Liver (tissue), 9 donors: ENCODE results near the gene NPIPA8. TPM values are rescaled to one million over a fixed set of nuclear protein-coding genes. Genes with fewer than 3 reads are reported as not detected.
"Not testable (repeated sequence)": the region's sequence is repeated elsewhere in the genome, so short reads cannot be mapped to it uniquely, and the experiment has no call there.

ENCODE experiments used
- DNase-seq: peaks from one replicate; pipeline ENCODE4 v3.0.0-alpha.2; 2017; ENCODE audit warnings: low spot score
- H3K27ac ChIP-seq, 2 donors: one replicate each; pipeline ENCODE4 v1.7.0; 2013; ENCODE audit warnings: inconsistent platforms in 2 of 2, low read length in 2 of 2, control low read depth in 1 of 2, low read depth in 1 of 2, mild to moderate bottlenecking in 1 of 2
- H3K27me3 ChIP-seq, 4 donors: one replicate each; pipeline versions ENCODE4 v1.6.1 to v1.7.0; 2013; ENCODE audit warnings: low read length in 3 of 4, inconsistent platforms in 1 of 4, mild to moderate bottlenecking in 1 of 4, moderate library complexity in 1 of 4; ENCODE audit not compliant: control insufficient read depth in 4 of 4, insufficient read depth in 4 of 4
- H3K36me3 ChIP-seq, 4 donors: one replicate each; pipeline versions ENCODE4 v1.6.1 to v1.7.0; 2013; ENCODE audit warnings: low read length in 3 of 4, mild to moderate bottlenecking in 3 of 4, low read depth in 1 of 4, moderate library complexity in 1 of 4; ENCODE audit not compliant: control insufficient read depth in 4 of 4, insufficient read depth in 3 of 4
- H3K4me1 ChIP-seq, 4 donors: one replicate each; pipeline versions ENCODE4 v1.6.1 to v1.7.0; 2013; ENCODE audit warnings: low read length in 3 of 4, mild to moderate bottlenecking in 3 of 4, moderate library complexity in 1 of 4; ENCODE audit not compliant: control insufficient read depth in 4 of 4, insufficient read depth in 4 of 4
- H3K4me3 ChIP-seq, 3 donors: one replicate each; pipeline versions ENCODE4 v1.6.1 to v1.7.0; 2013; ENCODE audit warnings: low read length in 3 of 3, control low read depth in 1 of 3, low read depth in 1 of 3, mild to moderate bottlenecking in 1 of 3
- H3K9ac ChIP-seq, 2 donors: one replicate each; pipeline ENCODE4 v1.7.0; 2013; ENCODE audit warnings: low read length in 2 of 2, mild to moderate bottlenecking in 2 of 2, moderate library complexity in 2 of 2, control low read depth in 1 of 2, low read depth in 1 of 2
- H3K9me3 ChIP-seq, 4 donors: one replicate each; pipeline versions ENCODE4 v1.6.1 to v1.7.0; 2013; ENCODE audit warnings: low read length in 3 of 4; ENCODE audit not compliant: control insufficient read depth in 4 of 4
- WGBS: extraction: QIAGEN DNeasy Blood & Tissue Kit; methylation state at CpG from one replicate; pipeline ENCODE4 v1.1.7; 2013; 5-methylcytosine and 5-hydroxymethylcytosine counted together
- polyA plus RNA-seq, 2 donors: library from polyadenylated mRNA; stranded (reverse) in 1 of 2; unstranded in 1 of 2; fragments of 200-250 nt in 1 of 2; fragments of >200 nt in 1 of 2; fragmentation: Nextera tagmentation in 1 of 2; extraction: Ambion mirVana in 1 of 2; gene quantifications; one replicate each; pipeline versions ENCODE4 v1.2.1 to v1.2.3, GENCODE V29; 2013 to 2015
- total RNA-seq, 2 donors: library from RNA; depleted of rRNA; stranded (reverse); fragments of >200 nt; gene quantifications; one replicate each; pipeline ENCODE4 v1.2.3, GENCODE V29; 2014
- donor health status: healthy.
- donor health status: healthy.
- donor health status: healthy.
- donor health status: healthy.
- donor health status: healthy.

NPIPA8 gene
- total and polyA plus RNA-seq, 4 donors, result 3.3 to 5.9 (median 4.4) TPM

DNA sequence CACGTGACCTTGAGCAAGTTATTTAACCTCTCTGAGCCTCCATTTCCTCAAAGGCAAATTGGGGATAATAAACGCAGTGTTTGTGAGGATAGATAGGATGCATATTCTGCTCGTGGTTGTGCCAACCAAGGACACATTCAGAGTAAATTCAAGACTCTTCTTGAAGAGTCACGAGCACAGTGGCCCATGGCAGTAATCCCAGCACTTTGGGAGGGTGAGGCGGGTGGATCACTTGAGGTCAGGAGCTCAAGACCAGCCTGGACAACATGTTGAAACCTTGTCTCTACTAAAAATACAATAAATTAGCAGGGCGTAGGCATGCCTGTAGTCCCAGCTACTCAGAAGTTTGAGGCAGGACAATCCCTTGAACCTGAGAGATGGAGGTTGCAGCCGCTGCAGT lies 39.6 kb downstream of the NPIPA8 start:
- H3K4me3 ChIP-seq, H3K27me3 ChIP-seq, DNase-seq, H3K4me1 ChIP-seq, H3K9ac ChIP-seq, H3K9me3 ChIP-seq, H3K36me3 ChIP-seq, H3K27ac ChIP-seq: not testable (repeated sequence)
- WGBS, result no CpG with 5 or more reads among the region's 7 CpGs

DNA sequence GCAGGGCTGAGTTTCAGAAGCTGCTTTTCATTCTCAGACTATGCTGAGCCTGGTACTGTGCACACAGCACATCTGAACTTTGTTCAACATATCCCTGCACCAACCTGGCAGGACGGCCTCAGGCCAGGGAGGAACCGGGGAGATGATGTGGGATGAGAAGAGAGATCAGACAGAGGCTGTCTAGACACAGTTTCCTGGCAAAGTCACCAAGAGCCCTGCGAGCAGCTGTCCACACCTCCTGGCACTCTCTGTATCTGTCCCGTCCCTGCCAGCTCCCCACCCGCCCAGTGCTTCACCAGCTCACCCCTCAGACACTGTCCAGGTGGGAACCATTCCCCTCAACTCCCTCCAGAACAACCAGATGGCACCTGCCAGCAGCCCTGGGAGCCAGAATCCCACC lies 42.2 kb downstream of the NPIPA8 start:
- not testable (repeated sequence) for H3K27me3 ChIP-seq, H3K27ac ChIP-seq, DNase-seq, H3K4me3 ChIP-seq, H3K9me3 ChIP-seq, H3K36me3 ChIP-seq, H3K9ac ChIP-seq, H3K4me1 ChIP-seq
- no CpG with 5 or more reads among the region's 5 CpGs for WGBS

DNA sequence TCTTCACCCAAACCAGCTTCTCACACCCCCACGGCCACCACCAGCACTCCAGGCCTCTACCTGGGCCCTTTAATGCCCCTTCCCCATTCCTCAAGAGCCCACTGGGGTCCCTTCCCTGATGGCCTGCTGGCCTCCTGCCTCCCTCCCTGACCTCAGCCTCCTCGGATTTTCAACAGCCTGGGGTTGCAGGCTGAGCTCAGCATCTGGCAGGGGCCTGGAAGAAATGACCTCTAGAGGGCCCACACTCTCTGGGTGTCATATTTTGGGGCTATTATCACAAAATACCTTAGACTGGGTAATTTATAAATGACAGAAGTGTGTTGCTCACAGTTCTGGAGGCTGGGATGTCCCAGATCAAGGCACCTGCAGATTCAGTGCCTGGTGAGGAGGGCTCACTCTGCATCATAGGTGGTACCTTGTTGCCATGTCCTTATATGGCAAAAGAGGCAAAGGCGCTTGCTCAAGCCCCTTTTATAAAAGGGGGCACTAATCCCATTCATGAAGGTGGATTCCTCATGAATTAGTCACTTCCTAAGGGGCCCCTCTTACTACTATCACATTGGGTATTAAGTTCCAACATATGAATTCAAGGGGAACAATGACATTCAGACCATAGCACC lies 43.1 kb downstream of the NPIPA8 start:
- no CpG with 5 or more reads among the region's 3 CpGs for WGBS
- not testable (repeated sequence) for H3K9me3 ChIP-seq, H3K9ac ChIP-seq, DNase-seq, H3K4me1 ChIP-seq, H3K4me3 ChIP-seq, H3K27me3 ChIP-seq, H3K27ac ChIP-seq, H3K36me3 ChIP-seq

DNA sequence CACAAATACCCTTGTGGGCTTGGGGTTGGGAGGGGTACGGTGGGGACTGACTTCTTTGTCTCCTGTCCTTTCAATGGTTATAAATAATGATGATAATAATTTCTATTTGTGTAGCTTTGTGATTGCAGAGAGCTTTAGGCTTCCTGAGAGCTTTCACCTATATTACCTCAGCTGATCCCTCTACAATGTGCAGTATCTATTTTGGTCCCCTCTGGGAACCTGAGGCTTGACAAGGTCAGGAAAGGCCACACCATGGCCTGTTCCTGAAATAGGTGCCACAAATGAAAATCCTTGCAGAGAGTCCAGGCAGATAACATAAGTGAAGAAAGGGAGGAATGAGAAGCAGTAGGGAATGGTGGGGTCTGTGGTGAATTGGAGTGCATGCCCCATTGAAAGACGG lies 45.6 kb downstream of the NPIPA8 start:
- not testable (repeated sequence) for H3K4me1 ChIP-seq, H3K9me3 ChIP-seq, H3K9ac ChIP-seq, H3K27me3 ChIP-seq, H3K36me3 ChIP-seq, H3K27ac ChIP-seq, DNase-seq, H3K4me3 ChIP-seq
- no CpG with 5 or more reads among the region's 2 CpGs for WGBS

DNA sequence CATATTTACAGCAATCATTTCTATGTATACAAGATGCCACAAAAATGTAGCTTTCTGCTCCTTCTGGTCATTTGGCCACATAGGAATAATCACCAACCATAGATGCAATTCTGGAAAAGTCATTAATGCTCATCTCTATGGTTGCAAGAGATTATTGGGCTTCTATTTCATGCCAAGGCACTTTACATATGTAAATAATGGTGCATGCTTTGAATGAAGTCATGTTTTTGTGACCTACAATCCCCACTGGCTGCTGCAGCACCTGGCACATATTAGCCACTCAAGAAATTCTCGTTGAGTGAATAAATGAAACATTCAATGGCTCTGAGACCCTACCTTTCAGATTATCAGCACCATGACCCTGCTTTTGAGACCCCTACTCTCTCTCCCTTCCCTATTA lies 50.2 kb downstream of the NPIPA8 start:
- WGBS, result 75% methylated on average over 1 of the region's 1 CpG
- not testable (repeated sequence) for DNase-seq

DNA sequence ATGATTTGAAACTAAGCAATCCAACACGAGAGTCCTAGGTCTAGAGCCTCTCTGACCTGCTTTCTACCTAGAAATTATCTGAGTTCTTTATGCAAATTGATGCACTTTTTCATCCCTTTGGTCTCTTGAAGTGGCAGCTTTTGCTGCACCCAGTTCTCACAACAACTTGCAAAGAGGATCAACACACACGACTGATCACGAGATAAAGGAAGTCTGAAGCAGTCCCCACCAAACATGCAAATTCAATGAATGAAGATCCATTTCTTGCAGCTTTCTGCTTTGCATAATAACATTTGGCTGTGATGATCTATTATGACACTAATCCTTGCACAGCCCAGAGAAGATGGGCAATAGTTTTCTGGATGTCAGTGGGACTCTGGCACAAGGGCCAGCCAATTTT lies 56.2 kb downstream of the NPIPA8 start:
- WGBS, result no CpG with 5 or more reads among the region's 3 CpGs

More for the DNA sequence above, 50.2 kb downstream of the NPIPA8 start:
- H3K4me3 ChIP-seq, H3K36me3 ChIP-seq, H3K27me3 ChIP-seq, H3K27ac ChIP-seq, H3K9ac ChIP-seq, H3K4me1 ChIP-seq, H3K9me3 ChIP-seq: not testable (repeated sequence)

DNA sequence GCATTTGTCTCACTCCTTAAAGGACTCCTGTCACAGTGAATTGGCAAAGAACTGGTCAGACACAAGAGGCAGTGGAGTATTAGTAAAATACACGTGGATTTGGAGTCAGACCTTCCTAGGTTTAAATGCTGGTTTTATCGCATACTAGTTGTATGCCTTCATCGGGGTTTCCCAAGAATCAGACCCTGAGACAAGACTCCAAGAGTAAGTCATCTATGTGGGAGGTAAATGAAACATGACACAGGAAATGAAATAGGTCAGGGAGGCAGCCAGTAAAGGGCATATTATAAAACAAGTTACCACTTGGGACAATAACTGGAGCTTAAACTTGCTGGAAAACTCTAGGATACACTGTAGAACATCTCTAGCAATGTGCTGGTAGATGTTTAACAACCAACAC lies 59.8 kb downstream of the NPIPA8 start:
- 46% methylated on average over 1 of the region's 3 CpGs for WGBS
- H3K27ac ChIP-seq, H3K9ac ChIP-seq, H3K4me3 ChIP-seq, H3K9me3 ChIP-seq, H3K27me3 ChIP-seq, H3K36me3 ChIP-seq, DNase-seq, H3K4me1 ChIP-seq: not testable (repeated sequence)

More for the DNA sequence above, 56.2 kb downstream of the NPIPA8 start:
- H3K27me3 ChIP-seq, H3K4me1 ChIP-seq, H3K4me3 ChIP-seq, H3K9me3 ChIP-seq, H3K27ac ChIP-seq, H3K9ac ChIP-seq, DNase-seq, H3K36me3 ChIP-seq: not testable (repeated sequence)

DNA sequence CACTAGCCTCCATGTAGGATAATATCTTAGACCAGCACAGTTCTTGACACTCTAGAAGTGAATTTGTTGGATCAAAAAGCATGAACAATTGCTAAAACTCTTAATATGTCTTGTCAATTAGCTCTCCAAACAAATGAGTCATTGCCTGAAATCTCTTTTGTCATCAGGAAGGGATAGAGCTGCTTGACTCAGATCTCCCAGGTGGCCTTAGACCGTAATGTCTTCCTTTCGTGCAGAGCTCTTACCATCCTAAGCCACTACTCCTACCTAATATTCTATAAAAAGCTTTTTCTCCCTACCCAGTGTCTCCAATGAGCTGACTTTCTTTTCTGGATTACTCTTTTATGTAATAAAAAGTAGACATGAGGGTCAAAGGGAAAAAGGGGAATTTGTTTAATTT lies 66.4 kb downstream of the NPIPA8 start:
- not testable (repeated sequence) for DNase-seq, H3K27ac ChIP-seq, H3K9me3 ChIP-seq, H3K4me3 ChIP-seq, H3K4me1 ChIP-seq, H3K27me3 ChIP-seq, H3K36me3 ChIP-seq, H3K9ac ChIP-seq
- WGBS, result 93% methylated on average over 2 of the region's 2 CpGs
